ENCODE measurements around the gene SNX15.

DNA sequence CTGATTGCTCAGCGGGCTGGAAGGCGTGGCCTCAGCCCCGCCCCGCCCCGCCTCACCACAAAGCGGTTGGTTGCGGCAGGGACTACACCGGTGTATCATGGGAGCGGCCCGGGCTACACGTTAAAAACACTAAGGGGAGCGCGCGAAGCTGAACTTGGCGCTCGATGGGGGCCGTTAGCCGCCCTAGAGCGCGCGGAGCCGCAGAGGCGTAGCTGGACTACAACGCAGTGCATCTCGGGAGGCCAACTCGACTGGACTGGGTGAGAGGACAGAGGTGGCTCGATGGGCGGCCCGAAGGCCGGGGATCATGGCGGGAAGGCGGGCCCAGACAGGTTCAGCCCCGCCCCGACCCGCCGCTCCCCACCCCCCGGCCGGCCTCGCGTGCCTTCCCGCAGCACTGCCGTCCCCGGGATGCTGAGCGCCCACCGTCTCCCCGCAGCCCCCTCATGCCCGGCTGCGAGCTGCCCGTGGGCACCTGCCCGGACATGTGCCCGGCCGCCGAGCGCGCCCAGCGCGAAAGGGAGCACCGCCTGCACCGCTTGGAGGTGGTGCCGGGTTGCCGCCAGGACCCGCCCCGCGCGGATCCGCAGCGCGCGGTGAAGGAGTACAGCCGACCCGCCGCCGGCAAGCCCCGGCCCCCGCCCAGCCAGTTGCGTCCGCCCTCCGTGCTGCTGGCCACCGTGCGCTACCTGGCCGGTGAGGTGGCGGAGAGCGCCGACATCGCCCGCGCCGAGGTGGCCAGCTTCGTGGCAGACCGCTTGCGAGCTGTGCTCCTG lies 13.8 kb downstream of the SNX15 start, which contains the start of gene SAC3D1:
- TF ChIP-seq, protein P1, sequence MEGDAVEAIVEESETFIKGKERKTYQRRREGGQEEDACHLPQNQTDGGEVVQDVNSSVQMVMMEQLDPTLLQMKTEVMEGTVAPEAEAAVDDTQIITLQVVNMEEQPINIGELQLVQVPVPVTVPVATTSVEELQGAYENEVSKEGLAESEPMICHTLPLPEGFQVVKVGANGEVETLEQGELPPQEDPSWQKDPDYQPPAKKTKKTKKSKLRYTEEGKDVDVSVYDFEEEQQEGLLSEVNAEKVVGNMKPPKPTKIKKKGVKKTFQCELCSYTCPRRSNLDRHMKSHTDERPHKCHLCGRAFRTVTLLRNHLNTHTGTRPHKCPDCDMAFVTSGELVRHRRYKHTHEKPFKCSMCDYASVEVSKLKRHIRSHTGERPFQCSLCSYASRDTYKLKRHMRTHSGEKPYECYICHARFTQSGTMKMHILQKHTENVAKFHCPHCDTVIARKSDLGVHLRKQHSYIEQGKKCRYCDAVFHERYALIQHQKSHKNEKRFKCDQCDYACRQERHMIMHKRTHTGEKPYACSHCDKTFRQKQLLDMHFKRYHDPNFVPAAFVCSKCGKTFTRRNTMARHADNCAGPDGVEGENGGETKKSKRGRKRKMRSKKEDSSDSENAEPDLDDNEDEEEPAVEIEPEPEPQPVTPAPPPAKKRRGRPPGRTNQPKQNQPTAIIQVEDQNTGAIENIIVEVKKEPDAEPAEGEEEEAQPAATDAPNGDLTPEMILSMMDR (IDR thresholded peaks at IDR 0.05; ENCODE audit: low read length): no peak
- TF ChIP-seq EZH2 (IDR thresholded peaks at IDR 0.05; ENCODE audit: borderline replicate concordance, low read length): no peak

All from OCI-LY1 (cell line).